SIG-M5 (cell line): Measurements from ENCODE around the gene GPR17.

ENCODE experiments used
- DNase-seq: peaks from one replicate; lab custom pipeline; 2025; lab: John Stamatoyannopoulos, UW

Gene GPR17

GRCh38 chr2:127641846-127642507 is 4.0 kb upstream of the GPR17 start:
- no peak for DNase-seq

- no peak for DNase-seq
Measured at GRCh38 chr2:127642706-127643438, 3.1 kb upstream of the GPR17 start.

- DNase-seq: no peak
Measured at GRCh38 chr2:127643439-127644065, 2.4 kb upstream of the GPR17 start.

GRCh38 chr2:127644066-127645025 is 1.6 kb upstream of the GPR17 start:
- DNase-seq: no peak

- DNase-seq: no peak
Measured at GRCh38 chr2:127645026-127645394, 943 bp upstream of the GPR17 start.

GRCh38 chr2:127646487-127647241 is 711 bp downstream of the GPR17 start:
- DNase-seq: no peak

GRCh38 chr2:127647242-127648190 is 1.6 kb downstream of the GPR17 start:
- DNase-seq: no peak

GRCh38 chr2:127648321-127648720 is 2.4 kb downstream of the GPR17 start:
- DNase-seq: no peak

GRCh38 chr2:127649100-127649611 is 3.2 kb downstream of the GPR17 start:
- no peak for DNase-seq

GRCh38 chr2:127649684-127650040 is 3.7 kb downstream of the GPR17 start:
- no peak for DNase-seq

GRCh38 chr2:127650041-127650784 is 4.3 kb downstream of the GPR17 start:
- no peak for DNase-seq

GRCh38 chr2:127650785-127651380 is 4.9 kb downstream of the GPR17 start:
- DNase-seq: no peak

GRCh38 chr2:127651381-127651809 is 5.4 kb downstream of the GPR17 start:
- no peak for DNase-seq

GRCh38 chr2:127651971-127652550 is 6.1 kb downstream of the GPR17 start:
- DNase-seq: no peak

- no peak for DNase-seq
Measured at GRCh38 chr2:127652786-127653357, 6.9 kb downstream of the GPR17 start.

- no peak for DNase-seq
Measured at GRCh38 chr2:127653421-127654083, 7.6 kb downstream of the GPR17 start.

GRCh38 chr2:127654084-127654837 is 8.3 kb downstream of the GPR17 start:
- DNase-seq: no peak
